Smooth muscle cell (in vitro differentiated cells): ENCODE results near the gene SMIM41. TPM values are rescaled to one million over a fixed set of nuclear protein-coding genes. Genes with fewer than 3 reads are reported as not detected.
A peak's percentile ranks its signal among the peaks of the same experiment; 100 is the strongest.

Experiments
- DNase-seq: peaks from one replicate; lab custom pipeline; 2025; ENCODE audit not compliant: unreplicated experiment; lab: John Stamatoyannopoulos, UW
- H2AFZ ChIP-seq: fragments of 200-600 bp; sonication (generic); 2 replicates; pipeline ENCODE4 v1.6.0; 2016; ENCODE audit warnings: antibody characterized with exemption, low read depth, mild to moderate bottlenecking
- H3F3A ChIP-seq: fragments of 200-600 bp; sonication (generic); 2 replicates; pipeline ENCODE4 v1.6.0; 2017; ENCODE audit warnings: antibody characterized with exemption, low read depth
- H3K27ac ChIP-seq: fragments of 200-600 bp; sonication (generic); 2 replicates; pipeline ENCODE4 v1.5.1; 2016; ENCODE audit warnings: low read depth, mild to moderate bottlenecking
- H3K27me3 ChIP-seq: fragments of 200-600 bp; sonication (generic); 2 replicates; pipeline ENCODE4 v1.6.1; 2016; ENCODE audit warnings: low read depth, mild to moderate bottlenecking
- H3K36me3 ChIP-seq: fragments of 200-600 bp; sonication (generic); 2 replicates; pipeline ENCODE4 v1.5.1; 2016; ENCODE audit warnings: low read depth
- H3K4me1 ChIP-seq: fragments of 200-600 bp; sonication (generic); 2 replicates; pipeline ENCODE4 v1.5.1; 2016; ENCODE audit warnings: low read depth
- H3K4me2 ChIP-seq: fragments of 200-600 bp; sonication (generic); 2 replicates; pipeline ENCODE4 v1.6.0; 2016; ENCODE audit warnings: mild to moderate bottlenecking
- H3K4me3 ChIP-seq: fragments of 200-600 bp; sonication (generic); 2 replicates; pipeline ENCODE4 v1.5.1; 2016; ENCODE audit warnings: mild to moderate bottlenecking
- H3K79me2 ChIP-seq: fragments of 200-600 bp; sonication (generic); 2 replicates; pipeline ENCODE4 v1.6.0; 2016; ENCODE audit warnings: low read depth, mild to moderate bottlenecking
- H3K9ac ChIP-seq: fragments of 200-600 bp; sonication (generic); 2 replicates; pipeline ENCODE4 v1.6.0; 2016; ENCODE audit warnings: low read depth
- H3K9me3 ChIP-seq: fragments of 200-600 bp; sonication (generic); replicated peaks from 2 replicates; pipeline ENCODE4 v1.5.1; 2016; ENCODE audit warnings: low read depth
- H4K20me1 ChIP-seq: fragments of 200-600 bp; sonication (generic); 2 replicates; pipeline ENCODE4 v1.6.0; 2016; ENCODE audit warnings: low read depth
- WGBS: methylation state at CpG from one replicate; pipeline ENCODE4 v1.1.7; 2016; ENCODE audit warnings: low lambda C conversion rate; 5-methylcytosine and 5-hydroxymethylcytosine counted together
- polyA plus RNA-seq: library from polyadenylated mRNA; unstranded; fragments of >200 nt; fragmentation: Nextera tagmentation; extraction: Ambion mirVana; gene quantifications from 2 replicates; pipeline ENCODE4 v1.2.1, GENCODE V29; 2016
- total RNA-seq: library from RNA; depleted of rRNA; stranded (reverse); fragments of >200 nt; gene quantifications from 2 replicates; pipeline ENCODE4 v1.2.3, GENCODE V29; 2014
- TF ChIP-seq, protein P1 (sequence below): fragments of 200-600 bp; sonication (generic); IDR thresholded peaks from 2 replicates; pipeline ENCODE4 v1.5.1; 2017; ENCODE audit warnings: borderline replicate concordance, mild to moderate bottlenecking, antibody characterized with exemption; ENCODE audit not compliant: insufficient read depth, poor library complexity, severe bottlenecking

SMIM41 gene
- total and polyA plus RNA-seq, 2 experiments from 2014 or later: not detected

DNA sequence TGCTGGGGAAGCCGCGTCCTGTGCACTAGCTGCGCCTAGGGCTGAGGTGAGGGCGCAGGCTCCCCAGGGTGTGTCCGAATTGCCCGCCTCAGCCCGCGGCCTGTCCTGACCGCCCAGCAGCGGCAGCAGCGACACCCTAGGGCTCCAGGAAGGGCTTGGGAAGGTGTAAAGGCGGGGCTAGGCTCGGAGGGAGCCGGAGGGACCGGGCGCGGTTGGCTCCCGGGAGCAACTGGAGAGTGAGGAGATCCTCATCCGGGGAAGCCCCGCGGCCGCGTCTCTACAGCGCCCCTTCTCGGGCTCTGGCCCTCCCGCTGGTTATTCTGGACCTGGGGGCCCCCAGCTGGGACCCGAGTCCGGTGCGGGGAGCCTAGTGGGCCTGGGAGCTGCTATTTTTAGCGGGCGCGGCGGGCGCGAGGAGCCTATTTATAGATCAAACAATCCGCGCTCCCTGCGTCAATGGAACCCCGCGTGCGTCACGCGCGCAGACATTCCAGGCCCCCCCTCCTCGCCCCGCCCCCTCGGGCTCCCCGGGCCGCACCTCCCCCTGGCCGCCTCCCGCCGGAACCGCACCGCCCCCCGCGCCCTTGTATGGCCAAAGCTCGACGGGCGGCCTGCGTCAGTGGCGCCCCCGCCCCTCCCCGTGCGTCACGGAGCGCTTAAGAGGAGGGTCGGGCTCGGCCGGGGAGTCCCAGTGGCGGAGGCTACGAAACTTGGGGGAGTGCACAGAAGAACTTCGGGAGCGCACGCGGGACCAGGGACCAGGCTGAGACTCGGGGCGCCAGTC lies 28.6 kb upstream of the SMIM41 start, which contains the start of gene NR4A1:
NR4A1 (plus strand) TSS at position 685 of the 784 bp plus-strand sequence. CDS start 2,887 bp downstream, outside the sequence.
- Histone ChIP-seq H4K20me1 (peaks cover 47% of the 10 kb centered on the region), H3K79me2 (peaks cover 6% of the 10 kb centered on the region), H3K36me3 (no peaks in the 10 kb centered on the region), H3F3A (no peaks in the 10 kb centered on the region), H3K27me3 (no peaks in the 10 kb centered on the region), H2AFZ (no peak within 1 kb of the TSS), H3K4me2 (peak within 1 kb of the TSS; percentile 94), H3K4me3 (peak within 1 kb of the TSS; percentile 72), H3K9me3 (no peaks in the 10 kb centered on the region), H3K4me1 (peaks cover 8% of the 10 kb centered on the region), H3K9ac (peak within 1 kb of the TSS; percentile 96), H3K27ac (peak within 1 kb of the TSS; percentile 88)
- TF ChIP-seq, protein P1, sequence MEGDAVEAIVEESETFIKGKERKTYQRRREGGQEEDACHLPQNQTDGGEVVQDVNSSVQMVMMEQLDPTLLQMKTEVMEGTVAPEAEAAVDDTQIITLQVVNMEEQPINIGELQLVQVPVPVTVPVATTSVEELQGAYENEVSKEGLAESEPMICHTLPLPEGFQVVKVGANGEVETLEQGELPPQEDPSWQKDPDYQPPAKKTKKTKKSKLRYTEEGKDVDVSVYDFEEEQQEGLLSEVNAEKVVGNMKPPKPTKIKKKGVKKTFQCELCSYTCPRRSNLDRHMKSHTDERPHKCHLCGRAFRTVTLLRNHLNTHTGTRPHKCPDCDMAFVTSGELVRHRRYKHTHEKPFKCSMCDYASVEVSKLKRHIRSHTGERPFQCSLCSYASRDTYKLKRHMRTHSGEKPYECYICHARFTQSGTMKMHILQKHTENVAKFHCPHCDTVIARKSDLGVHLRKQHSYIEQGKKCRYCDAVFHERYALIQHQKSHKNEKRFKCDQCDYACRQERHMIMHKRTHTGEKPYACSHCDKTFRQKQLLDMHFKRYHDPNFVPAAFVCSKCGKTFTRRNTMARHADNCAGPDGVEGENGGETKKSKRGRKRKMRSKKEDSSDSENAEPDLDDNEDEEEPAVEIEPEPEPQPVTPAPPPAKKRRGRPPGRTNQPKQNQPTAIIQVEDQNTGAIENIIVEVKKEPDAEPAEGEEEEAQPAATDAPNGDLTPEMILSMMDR: peak; percentile 29
- DNase-seq: peak; percentile 98
- WGBS: 1% methylated on average over 49 of the region's 77 CpGs

DNA sequence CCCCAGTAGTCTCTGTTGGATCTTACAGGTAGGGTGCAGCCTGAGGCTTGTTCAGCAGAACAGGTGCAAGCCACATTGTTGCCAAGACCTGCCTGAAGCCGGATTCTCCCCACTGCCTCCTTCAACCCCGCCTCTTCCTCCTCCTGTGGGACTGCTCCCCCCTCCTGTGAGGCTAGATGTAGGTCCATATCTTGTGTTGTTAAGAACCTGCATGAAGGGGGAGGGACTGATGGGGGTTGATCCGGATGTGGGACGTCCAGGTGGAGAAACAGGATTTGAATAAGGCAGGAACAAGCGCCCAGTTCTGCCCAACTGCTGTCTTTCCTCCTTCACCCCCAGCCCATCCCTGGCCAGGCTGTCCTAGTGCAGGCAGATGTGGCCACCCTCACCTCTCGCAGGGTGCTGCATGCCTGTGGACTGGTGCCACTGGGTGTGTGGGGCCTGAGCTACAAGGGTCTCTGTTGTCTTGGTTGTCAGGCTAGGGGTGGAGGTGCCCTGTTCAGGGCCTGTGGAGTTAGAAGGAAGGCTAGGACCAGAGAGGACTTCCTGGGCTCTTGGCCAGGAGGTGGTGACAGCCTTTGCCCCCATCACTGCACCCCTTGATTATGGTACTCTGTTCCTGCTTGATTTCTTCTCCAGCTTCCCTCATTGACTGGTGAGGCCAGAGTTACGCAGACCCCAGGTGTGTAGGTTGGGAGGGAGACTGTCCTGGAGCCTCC lies 26.9 kb upstream of the SMIM41 start:
- WGBS: 78% methylated on average over 7 of the region's 7 CpGs
- Histone ChIP-seq H3K4me2 (peak overlapping the region; percentile 90), H3F3A (no peaks in the 10 kb centered on the region), H3K27ac (peak overlapping the region; percentile 12), H3K27me3 (no peaks in the 10 kb centered on the region), H3K9me3 (no peaks in the 10 kb centered on the region), H3K36me3 (no peaks in the 10 kb centered on the region), H4K20me1 (peaks cover 62% of the 10 kb centered on the region), H3K79me2 (peaks cover 6% of the 10 kb centered on the region), H2AFZ (no peak overlapping the region), H3K4me3 (peak overlapping the region; percentile 72), H3K9ac (peak overlapping the region; percentile 81), H3K4me1 (peaks cover 8% of the 10 kb centered on the region)
- TF ChIP-seq, protein P1: no peak
- DNase-seq: no peak

- Histone ChIP-seq H3K9ac (no peak overlapping the region), H3K4me2 (peak overlapping the region; percentile 90), H3K9me3 (no peaks in the 10 kb centered on the region), H4K20me1 (peaks cover 73% of the 10 kb centered on the region), H3K4me3 (peak overlapping the region; percentile 72), H3K4me1 (peaks cover 8% of the 10 kb centered on the region), H3K27ac (no peak overlapping the region), H2AFZ (no peak overlapping the region), H3F3A (peaks cover 4% of the 10 kb centered on the region), H3K27me3 (no peaks in the 10 kb centered on the region), H3K79me2 (peaks cover 6% of the 10 kb centered on the region), H3K36me3 (no peaks in the 10 kb centered on the region)
- WGBS: 87% methylated on average over 8 of the region's 9 CpGs
- TF ChIP-seq, protein P1: no peak
- DNase-seq: no peak
These were observed 25.8 kb upstream of the SMIM41 start for GRCh38 chr12:52053536-52054209.
